Gastroesophageal sphincter (tissue), 3 donors: ENCODE measurements around the gene HUS1.

Source experiments
- EP300 ChIP-seq: sonication (generic); formaldehyde crosslinking; IDR thresholded peaks from one replicate; pipeline ENCODE4 v1.6.1; 2017; ENCODE audit warnings: antibody characterized with exemption, mild to moderate bottlenecking
- POLR2A ChIP-seq, 2 donors: fragments of 450-650 bp; IDR thresholded peaks; one replicate each; pipeline ENCODE4 v1.6.1; 2017; ENCODE audit warnings: antibody characterized with exemption in 2 of 2, mild to moderate bottlenecking in 2 of 2, moderate library complexity in 1 of 2
- POLR2AphosphoS5 ChIP-seq: sonication (generic); formaldehyde crosslinking; IDR thresholded peaks from one replicate; pipeline ENCODE4 v1.6.1; 2017; ENCODE audit warnings: antibody characterized with exemption
- TF ChIP-seq, protein P1 (sequence below), 4 experiments: fragments of 200-600 bp in 2 of 4; fragments of 450-650 bp in 2 of 4; sonication (generic) in 1 of 4; IDR thresholded peaks; one replicate each; pipeline ENCODE4 v1.5.1; 2017 to 2019; ENCODE audit warnings: antibody characterized with exemption in 4 of 4, mild to moderate bottlenecking in 2 of 4, moderate library complexity in 2 of 4

- TF ChIP-seq, protein P1, sequence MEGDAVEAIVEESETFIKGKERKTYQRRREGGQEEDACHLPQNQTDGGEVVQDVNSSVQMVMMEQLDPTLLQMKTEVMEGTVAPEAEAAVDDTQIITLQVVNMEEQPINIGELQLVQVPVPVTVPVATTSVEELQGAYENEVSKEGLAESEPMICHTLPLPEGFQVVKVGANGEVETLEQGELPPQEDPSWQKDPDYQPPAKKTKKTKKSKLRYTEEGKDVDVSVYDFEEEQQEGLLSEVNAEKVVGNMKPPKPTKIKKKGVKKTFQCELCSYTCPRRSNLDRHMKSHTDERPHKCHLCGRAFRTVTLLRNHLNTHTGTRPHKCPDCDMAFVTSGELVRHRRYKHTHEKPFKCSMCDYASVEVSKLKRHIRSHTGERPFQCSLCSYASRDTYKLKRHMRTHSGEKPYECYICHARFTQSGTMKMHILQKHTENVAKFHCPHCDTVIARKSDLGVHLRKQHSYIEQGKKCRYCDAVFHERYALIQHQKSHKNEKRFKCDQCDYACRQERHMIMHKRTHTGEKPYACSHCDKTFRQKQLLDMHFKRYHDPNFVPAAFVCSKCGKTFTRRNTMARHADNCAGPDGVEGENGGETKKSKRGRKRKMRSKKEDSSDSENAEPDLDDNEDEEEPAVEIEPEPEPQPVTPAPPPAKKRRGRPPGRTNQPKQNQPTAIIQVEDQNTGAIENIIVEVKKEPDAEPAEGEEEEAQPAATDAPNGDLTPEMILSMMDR (IDR thresholded peaks at IDR 0.05) = no peak
- TF ChIP-seq POLR2A (IDR thresholded peaks at IDR 0.05) (no peak), POLR2AphosphoS5 (no peak), EP300 (no peak)
Observed at GRCh38 chr7:47965456-47965855, 14.0 kb downstream of the HUS1 start.
